Psoas muscle (tissue), 8 donors: ENCODE data around the gene HOXA4. TPM values are rescaled to one million over a fixed set of nuclear protein-coding genes. Genes with fewer than 3 reads are reported as not detected.

Experiments used
- ATAC-seq, 4 donors: fragments of 200-7000 bp; cut with Tn5 transposase; one replicate each; pipeline ENCODE4 v1.9.1; 2020; ENCODE audit warnings: moderate library complexity in 3 of 4, mild to moderate bottlenecking in 2 of 4
- DNase-seq, 2 donors: peaks; one replicate each; pipeline ENCODE4 v3.0.0-alpha.2; 2020
- H3K27ac ChIP-seq: fragments of 200-600 bp; one replicate; pipeline ENCODE4 v1.8.0; 2022
- H3K27me3 ChIP-seq, 3 donors: fragments of 200-600 bp in 1 of 3; one replicate each; pipeline versions ENCODE4 v1.6.1 to v1.8.0; 2013 to 2022; ENCODE audit warnings: low read length in 2 of 3, mild to moderate bottlenecking in 2 of 3, moderate library complexity in 1 of 3; ENCODE audit not compliant: insufficient read depth in 3 of 3
- H3K36me3 ChIP-seq, 2 donors: fragments of 200-600 bp in 1 of 2; one replicate each; pipeline versions ENCODE4 v1.6.1 to v1.8.0; 2013 to 2022; ENCODE audit warnings: low read depth in 1 of 2, mild to moderate bottlenecking in 1 of 2, moderate library complexity in 1 of 2; ENCODE audit not compliant: insufficient read depth in 1 of 2
- H3K4me1 ChIP-seq: fragments of 200-600 bp; one replicate; pipeline ENCODE4 v1.8.0; 2022
- H3K4me3 ChIP-seq: fragments of 200-600 bp; one replicate; pipeline ENCODE4 v1.8.0; 2022; ENCODE audit warnings: mild to moderate bottlenecking
- H3K9me3 ChIP-seq: fragments of 200-600 bp; one replicate; pipeline ENCODE4 v1.8.0; 2022
- WGBS, 3 donors: extraction: QIAGEN DNeasy Blood & Tissue Kit; methylation state at CpG; one replicate each; pipeline versions ENCODE4 v1.1.6 to v1.1.7; 2013; 5-methylcytosine and 5-hydroxymethylcytosine counted together
- intact Hi-C, 2 donors: fragments of 100-400 bp; cut with DNase I; formaldehyde crosslinking; loops; one replicate each; pipeline versions ENCODE4 v1.11.0 to v1.14.2; 2022
- polyA plus RNA-seq, 3 donors: library from polyadenylated mRNA; stranded (reverse); fragments of 200-250 nt; gene quantifications; one replicate each; pipeline ENCODE4 v1.2.3, GENCODE V29; 2013
- total RNA-seq, 4 donors: library from RNA; stranded (reverse); fragmentation: NEBNext Ultra II Directional in 2 of 4; extraction: Animal tissue kit (Norgen Biotek cat#: 25700) in 2 of 4; gene quantifications; one replicate each; pipeline versions ENCODE4 v1.2.1 to v1.2.4, GENCODE V29; 2021 to 2023
- TF ChIP-seq, protein P1 (sequence below): fragments of 200-600 bp; IDR thresholded peaks from one replicate; pipeline ENCODE4 v1.8.0; 2022; ENCODE audit warnings: antibody characterized with exemption
- donor health status: healthy with polysubstance abuse.
- donor health status: DM: no; HTN: no; CAD: no; lungs with moderate emphysema.
- donor health status: Bipolar disorder and iron deficiency.
- donor health status: healthy.
- donor health status: DM: yes; HTN: yes; CAD: no.
- donor health status: DM: no; HTN: no; CAD: no.
- donor health status: DM: no; HTN: no; CAD: no.
- donor health status: DM: yes; HTN: yes; CAD: no.

Gene HOXA4
- total and polyA plus RNA-seq, 7 donors: 6.8 to 20.8 (median 10.1) TPM

DNA sequence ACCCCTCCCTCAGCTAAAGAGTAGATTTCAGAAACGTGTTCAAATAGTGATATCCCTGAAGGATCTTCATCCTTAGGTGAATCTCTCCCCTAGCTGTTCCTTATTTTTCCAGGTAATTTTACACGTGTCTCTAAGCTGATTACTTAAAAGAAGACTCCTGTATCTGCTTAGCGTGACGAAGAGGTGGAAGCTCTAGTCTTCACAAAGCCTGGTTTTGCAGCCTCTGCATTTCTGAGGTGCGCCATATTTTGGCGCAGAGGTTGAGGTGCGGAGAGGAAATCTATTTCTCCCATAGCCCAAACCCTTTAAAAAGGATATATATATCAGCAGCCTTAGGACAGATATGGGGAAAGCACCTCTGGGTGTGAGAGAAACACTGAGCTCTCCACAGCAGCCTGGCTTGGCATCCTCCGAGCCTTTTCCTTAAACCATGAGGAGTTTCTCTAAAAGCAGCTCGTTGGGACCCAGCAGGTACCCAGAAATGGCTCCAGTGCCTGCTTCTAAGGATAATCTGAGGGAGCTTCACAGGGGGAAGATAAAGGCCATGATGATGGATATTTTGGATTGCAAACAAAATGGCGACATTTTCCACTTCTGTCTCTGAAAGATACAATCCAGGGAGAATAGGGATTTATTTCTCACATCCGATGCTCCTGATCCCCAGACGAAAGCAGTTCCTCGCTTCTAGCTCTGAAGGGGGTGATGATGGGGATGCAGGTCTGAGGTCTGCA is 25.1 kb downstream of the HOXA4 start:
- peaks cover 0 to 4% of the 10 kb centered on the region in 2 donors for H3K36me3 ChIP-seq
- no peaks in the 10 kb centered on the region for H3K9me3 ChIP-seq
- TF ChIP-seq, protein P1, sequence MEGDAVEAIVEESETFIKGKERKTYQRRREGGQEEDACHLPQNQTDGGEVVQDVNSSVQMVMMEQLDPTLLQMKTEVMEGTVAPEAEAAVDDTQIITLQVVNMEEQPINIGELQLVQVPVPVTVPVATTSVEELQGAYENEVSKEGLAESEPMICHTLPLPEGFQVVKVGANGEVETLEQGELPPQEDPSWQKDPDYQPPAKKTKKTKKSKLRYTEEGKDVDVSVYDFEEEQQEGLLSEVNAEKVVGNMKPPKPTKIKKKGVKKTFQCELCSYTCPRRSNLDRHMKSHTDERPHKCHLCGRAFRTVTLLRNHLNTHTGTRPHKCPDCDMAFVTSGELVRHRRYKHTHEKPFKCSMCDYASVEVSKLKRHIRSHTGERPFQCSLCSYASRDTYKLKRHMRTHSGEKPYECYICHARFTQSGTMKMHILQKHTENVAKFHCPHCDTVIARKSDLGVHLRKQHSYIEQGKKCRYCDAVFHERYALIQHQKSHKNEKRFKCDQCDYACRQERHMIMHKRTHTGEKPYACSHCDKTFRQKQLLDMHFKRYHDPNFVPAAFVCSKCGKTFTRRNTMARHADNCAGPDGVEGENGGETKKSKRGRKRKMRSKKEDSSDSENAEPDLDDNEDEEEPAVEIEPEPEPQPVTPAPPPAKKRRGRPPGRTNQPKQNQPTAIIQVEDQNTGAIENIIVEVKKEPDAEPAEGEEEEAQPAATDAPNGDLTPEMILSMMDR: no peak
- H3K27me3 ChIP-seq: no peaks in the 10 kb centered on the region
- WGBS, 3 donors: 86 to 90% (median 88%) methylated on average over 13 of the region's 13 CpGs
- H3K4me1 ChIP-seq: peaks cover 24% of the 10 kb centered on the region
- DNase-seq (no peak), ATAC-seq (no peak)
- intact Hi-C loops: no loop called here
- H3K4me3 ChIP-seq: peak overlapping the region; percentile 70
- H3K27ac ChIP-seq: peak overlapping the region; percentile 70

DNA sequence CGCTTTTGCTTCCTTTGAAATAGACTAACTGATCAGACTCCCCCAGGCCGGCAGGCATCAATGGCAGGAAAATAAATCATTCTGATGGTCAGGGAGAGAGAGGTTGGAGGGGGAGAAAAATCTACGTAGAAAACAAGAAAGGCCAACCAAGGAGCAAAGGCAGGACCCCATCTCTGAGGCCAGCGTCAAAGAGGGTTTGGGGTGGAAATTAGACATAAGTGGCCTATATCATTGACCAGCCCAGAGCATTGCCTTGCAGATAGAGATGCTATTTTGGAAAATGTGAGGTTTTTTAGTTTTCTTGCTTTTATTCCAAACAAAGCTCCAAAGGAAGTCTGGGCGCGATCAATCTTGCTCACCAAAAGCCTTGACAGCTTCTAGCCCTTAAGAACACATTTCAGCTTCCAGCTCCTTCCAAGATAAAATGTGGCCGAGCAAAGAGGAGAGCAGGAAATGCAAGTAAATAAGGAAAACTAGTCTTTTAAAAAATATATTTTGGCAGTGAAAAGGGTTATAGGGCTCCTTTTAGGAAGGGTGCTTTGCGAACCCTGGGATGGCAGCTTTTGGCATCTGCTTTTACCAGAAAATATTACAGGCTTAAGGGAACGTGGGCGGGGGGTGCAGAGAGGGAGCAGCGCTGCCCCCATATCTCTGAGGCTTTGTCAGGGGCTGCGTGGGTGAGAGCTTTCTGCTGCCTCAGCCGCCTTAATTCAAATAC is 26.1 kb downstream of the HOXA4 start:
- Histone ChIP-seq H3K27me3 (no peaks in the 10 kb centered on the region), H3K4me3 (peak overlapping the region; percentile 53), H3K4me1 (peaks cover 21% of the 10 kb centered on the region), H3K9me3 (no peaks in the 10 kb centered on the region), H3K36me3 (peaks cover 0 to 14% of the 10 kb centered on the region in 2 donors), H3K27ac (peak overlapping the region; percentile 23)
- DNase-seq (no peak), ATAC-seq (no peak)
- WGBS, 3 donors: 66 to 79% (median 78%) methylated on average over 13 of the region's 13 CpGs
- intact Hi-C loops: no loop called here
- TF ChIP-seq, protein P1: no peak

DNA sequence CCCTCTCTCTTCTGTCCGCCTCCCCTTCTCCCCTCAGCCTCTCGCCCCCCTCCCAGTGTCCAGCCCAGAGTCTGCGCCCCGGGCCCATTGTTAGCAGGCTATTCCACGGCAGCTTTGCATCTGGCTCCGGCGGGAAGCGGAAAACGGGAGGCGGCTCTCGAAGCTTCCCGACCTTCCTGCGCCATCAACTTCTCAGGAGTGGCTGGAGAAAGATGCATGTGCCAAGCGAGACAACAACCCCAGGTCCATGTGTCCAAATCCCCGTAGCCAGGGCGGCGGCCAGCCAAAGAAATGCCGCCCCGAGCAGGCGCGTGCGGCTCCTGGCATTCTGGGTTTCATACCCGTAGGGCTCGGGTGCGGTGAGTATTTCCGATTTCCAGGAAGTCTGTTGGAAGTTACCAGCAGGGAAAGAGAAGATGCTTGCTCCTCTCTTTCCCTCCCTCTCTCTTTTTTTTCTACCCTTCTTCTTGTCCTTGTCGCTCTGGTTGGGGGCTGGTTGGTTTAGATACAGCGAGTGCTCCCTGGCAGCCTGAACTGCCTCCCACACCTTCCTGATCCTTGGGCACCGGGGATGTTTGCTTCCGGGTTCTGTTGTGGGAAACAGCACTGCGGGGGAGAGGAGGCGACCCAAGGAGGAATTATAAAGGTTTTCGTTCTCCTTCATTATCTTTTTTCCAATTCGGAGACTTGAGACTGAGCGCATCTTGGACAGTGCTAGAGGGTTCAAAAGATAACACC is 26.9 kb downstream of the HOXA4 start:
- 56 to 76% (median 71%) methylated on average over 35 of the region's 35 CpGs for WGBS, 3 donors

DNA sequence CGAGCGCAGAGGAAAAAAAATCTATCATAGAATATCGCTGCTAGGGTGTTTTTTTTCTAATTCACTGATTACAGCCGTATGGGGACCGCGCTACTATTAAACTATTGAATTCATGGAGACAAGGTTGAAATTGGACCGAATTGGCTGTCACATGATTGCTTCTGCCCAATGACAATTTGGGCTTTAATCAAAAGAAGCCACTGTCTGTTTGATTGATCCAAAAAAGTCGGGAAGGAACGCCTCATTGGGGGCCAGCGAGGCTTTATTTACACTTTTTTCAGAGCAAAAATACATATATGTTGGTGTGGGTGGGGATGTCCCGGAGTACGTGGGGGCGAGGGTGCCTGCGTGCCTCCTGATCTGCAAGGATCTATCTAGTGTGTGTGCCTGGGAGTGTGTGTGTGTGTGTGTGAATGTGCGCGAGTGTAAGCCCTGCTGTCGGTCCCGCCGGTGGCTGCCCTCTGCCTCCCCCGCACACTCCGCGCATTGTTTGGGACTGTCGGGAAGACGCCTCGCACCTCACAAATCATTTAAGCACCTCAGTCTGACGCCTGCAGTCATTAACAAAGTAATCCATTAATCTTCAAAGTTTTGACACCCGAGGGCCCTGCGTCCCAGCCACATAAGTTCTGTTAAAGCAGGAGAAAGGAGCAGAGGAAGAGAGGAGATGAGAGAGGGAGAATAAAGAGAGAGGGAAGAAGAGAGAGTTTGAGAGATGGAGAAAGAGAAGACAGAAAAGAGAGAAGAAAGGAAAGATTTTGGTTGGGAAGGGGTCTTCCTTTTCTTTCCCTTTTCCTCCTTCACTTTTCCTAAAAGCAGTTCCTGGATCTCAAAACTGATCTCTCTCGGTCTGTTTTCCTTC is 27.7 kb downstream of the HOXA4 start, which contains the start of gene HOXA2:
Gene HOXA2 (minus strand): TSS at position 103 of the 862 bp plus-strand sequence. CDS start 183 bp downstream, outside the sequence.
- H3K36me3 ChIP-seq: peaks cover 0 to 18% of the 10 kb centered on the region in 2 donors
- peak within 1 kb of the TSS; percentile 65 for H3K27ac ChIP-seq
- DNase-seq: no peak
- WGBS, 3 donors: 68 to 71% (median 69%) methylated on average over 29 of the region's 29 CpGs
- no peaks in the 10 kb centered on the region for H3K9me3 ChIP-seq
- intact Hi-C loops: no loop called here
- ATAC-seq: no peak
- H3K4me3 ChIP-seq: peak within 1 kb of the TSS; percentile 53
- TF ChIP-seq, protein P1: no peak
- no peaks in the 10 kb centered on the region for H3K27me3 ChIP-seq
- H3K4me1 ChIP-seq: peaks cover 23% of the 10 kb centered on the region

More for the DNA sequence above, 26.9 kb downstream of the HOXA4 start:
- Histone ChIP-seq H3K9me3 (no peaks in the 10 kb centered on the region), H3K27me3 (no peaks in the 10 kb centered on the region), H3K36me3 (peaks cover 0 to 18% of the 10 kb centered on the region in 2 donors), H3K4me1 (peaks cover 21% of the 10 kb centered on the region), H3K27ac (peak overlapping the region; percentile 42), H3K4me3 (peak overlapping the region; percentile 53)
- no peak for ATAC-seq
- no peak for DNase-seq
- TF ChIP-seq, protein P1: no peak
- intact Hi-C loops: no loop called here
